ENCODE measurements around the gene CROCC2. TPM values are rescaled to one million over a fixed set of nuclear protein-coding genes. Genes with fewer than 3 reads are reported as not detected.

The CROCC2 gene
- total and polyA plus RNA-seq, 2 of the 13 experiments (the other 11 are each of a cell fraction or from before 2014, with no cell fraction given) = not detected

DNA sequence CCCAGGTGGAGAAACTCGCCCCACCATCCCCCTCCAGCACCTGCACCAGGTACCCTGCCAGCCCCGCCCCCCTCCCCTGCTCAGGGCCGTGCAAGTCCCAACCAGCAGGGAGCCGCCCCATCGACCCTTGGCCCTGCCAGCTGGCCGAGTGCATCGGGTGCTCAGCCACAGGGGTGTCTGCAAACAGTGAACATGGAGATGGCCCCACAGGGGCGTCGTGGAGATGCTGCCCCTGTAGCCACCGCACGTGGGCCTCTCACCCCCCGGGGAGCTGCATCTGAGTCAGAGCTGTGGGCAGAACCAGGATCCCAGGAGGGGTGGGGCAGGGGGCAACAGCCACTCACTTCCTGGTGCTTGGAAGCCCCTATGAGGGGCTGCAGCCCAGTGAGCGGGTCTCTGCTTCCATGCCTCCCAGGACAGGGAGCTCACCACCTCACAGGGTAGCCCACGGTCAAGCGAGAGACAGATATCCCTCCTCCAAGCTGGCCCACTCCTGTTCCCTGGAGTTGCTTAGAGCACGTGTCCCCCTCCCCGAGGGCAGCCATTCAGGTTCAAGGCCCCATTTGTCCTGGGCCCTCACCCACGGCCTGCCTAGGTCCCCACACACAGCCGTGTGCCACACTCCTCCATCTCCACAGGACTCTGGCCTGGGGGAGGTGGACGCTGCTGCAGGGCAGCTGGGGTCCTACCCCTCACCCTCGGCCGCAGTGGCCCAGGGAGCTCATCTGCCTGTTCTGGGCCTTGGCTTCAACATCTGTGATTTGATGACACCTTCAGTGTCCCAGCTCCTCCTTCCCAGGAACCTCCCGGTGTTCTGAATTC is 9.1 kb upstream of the CROCC2 start (continued):
- TF ChIP-seq ZC3H13 (CRISPR knock-in tag; IDR thresholded peaks at IDR 0.05) (peak; percentile 77; the same call in 1 of the 2 replicates), FIP1L1 (IDR thresholded peaks at IDR 0.05; ENCODE audit: borderline replicate concordance, insufficient read depth, low read depth, low read length) (no peak), SUZ12 (IDR thresholded peaks at IDR 0.05; ENCODE audit: low read depth, low read length) (no peak), ZNF20 (CRISPR knock-in tag; IDR thresholded peaks at IDR 0.05) (no peak), ZNF274 (CRISPR knock-in tag; IDR thresholded peaks at IDR 0.05) (peak; percentile 39; the same call in 1 of the 2 replicates), ZSCAN30 (CRISPR knock-in tag; IDR thresholded peaks at IDR 0.05) (no peak), TCF7 (IDR thresholded peaks at IDR 0.05; ENCODE audit: low read depth) (no peak), RBFOX2 (IDR thresholded peaks at IDR 0.05; ENCODE audit: low read depth, low read length) (peak; percentile 51; the same call in 1 of the 2 replicates), ELF3 (CRISPR knock-in tag; IDR thresholded peaks at IDR 0.05) (no peak), ZKSCAN5 (CRISPR knock-in tag; IDR thresholded peaks at IDR 0.05) (peak; percentile 70), ZFX (CRISPR knock-in tag; IDR thresholded peaks at IDR 0.05; ENCODE audit: low read depth) (peak; percentile 59; the same call in 1 of the 2 replicates), ZNF234 (CRISPR knock-in tag; conservative IDR thresholded peaks at IDR 0.05) (no peak), ZNF879 (CRISPR knock-in tag; IDR thresholded peaks at IDR 0.05) (no peak), DNMT3B (CRISPR knock-in tag; conservative IDR thresholded peaks at IDR 0.05) (no peak), ZNF468 (CRISPR knock-in tag; IDR thresholded peaks at IDR 0.05) (no peak), RORA (CRISPR knock-in tag; IDR thresholded peaks at IDR 0.05) (no peak), KDM5A (IDR thresholded peaks at IDR 0.05; ENCODE audit: borderline replicate concordance, low read length) (no peak), ZNF577 (CRISPR knock-in tag; IDR thresholded peaks at IDR 0.05; ENCODE audit: borderline replicate concordance, low read depth) (no peak), PLRG1 (conservative IDR thresholded peaks at IDR 0.05) (no peak), KLF15 (CRISPR knock-in tag; IDR thresholded peaks at IDR 0.05; ENCODE audit: borderline replicate concordance) (no peak), ZSCAN9 (CRISPR knock-in tag; IDR thresholded peaks at IDR 0.05; ENCODE audit: borderline replicate concordance) (no peak), NFE2 (CRISPR knock-in tag; IDR thresholded peaks at IDR 0.05) (no peak), TRIM24 (CRISPR knock-in tag; IDR thresholded peaks at IDR 0.05) (no peak), ZNF83 (CRISPR knock-in tag; IDR thresholded peaks at IDR 0.05; ENCODE audit: borderline replicate concordance) (no peak), MAFG (CRISPR knock-in tag; IDR thresholded peaks at IDR 0.05) (no peak)
- TF ChIP-seq, protein P1, sequence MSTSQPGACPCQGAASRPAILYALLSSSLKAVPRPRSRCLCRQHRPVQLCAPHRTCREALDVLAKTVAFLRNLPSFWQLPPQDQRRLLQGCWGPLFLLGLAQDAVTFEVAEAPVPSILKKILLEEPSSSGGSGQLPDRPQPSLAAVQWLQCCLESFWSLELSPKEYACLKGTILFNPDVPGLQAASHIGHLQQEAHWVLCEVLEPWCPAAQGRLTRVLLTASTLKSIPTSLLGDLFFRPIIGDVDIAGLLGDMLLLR (CRISPR knock-in tag; IDR thresholded peaks at IDR 0.05) = no peak; the same call in 1 of the 2 replicates
- TF ChIP-seq, protein P2, sequence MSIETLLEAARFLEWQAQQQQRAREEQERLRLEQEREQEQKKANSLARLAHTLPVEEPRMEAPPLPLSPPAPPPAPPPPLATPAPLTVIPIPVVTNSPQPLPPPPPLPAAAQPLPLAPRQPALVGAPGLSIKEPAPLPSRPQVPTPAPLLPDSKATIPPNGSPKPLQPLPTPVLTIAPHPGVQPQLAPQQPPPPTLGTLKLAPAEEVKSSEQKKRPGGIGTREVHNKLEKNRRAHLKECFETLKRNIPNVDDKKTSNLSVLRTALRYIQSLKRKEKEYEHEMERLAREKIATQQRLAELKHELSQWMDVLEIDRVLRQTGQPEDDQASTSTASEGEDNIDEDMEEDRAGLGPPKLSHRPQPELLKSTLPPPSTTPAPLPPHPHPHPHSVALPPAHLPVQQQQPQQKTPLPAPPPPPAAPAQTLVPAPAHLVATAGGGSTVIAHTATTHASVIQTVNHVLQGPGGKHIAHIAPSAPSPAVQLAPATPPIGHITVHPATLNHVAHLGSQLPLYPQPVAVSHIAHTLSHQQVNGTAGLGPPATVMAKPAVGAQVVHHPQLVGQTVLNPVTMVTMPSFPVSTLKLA (IDR thresholded peaks at IDR 0.05) = no peak
- TF ChIP-seq, protein P3, sequence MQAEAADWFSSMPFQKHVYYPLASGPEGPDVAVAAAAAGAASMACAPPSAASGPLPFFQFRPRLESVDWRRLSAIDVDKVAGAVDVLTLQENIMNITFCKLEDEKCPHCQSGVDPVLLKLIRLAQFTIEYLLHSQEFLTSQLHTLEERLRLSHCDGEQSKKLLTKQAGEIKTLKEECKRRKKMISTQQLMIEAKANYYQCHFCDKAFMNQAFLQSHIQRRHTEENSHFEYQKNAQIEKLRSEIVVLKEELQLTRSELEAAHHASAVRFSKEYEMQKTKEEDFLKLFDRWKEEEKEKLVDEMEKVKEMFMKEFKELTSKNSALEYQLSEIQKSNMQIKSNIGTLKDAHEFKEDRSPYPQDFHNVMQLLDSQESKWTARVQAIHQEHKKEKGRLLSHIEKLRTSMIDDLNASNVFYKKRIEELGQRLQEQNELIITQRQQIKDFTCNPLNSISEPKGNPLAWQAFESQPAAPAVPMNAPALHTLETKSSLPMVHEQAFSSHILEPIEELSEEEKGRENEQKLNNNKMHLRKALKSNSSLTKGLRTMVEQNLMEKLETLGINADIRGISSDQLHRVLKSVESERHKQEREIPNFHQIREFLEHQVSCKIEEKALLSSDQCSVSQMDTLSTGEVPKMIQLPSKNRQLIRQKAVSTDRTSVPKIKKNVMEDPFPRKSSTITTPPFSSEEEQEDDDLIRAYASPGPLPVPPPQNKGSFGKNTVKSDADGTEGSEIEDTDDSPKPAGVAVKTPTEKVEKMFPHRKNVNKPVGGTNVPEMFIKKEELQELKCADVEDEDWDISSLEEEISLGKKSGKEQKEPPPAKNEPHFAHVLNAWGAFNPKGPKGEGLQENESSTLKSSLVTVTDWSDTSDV (CRISPR knock-in tag; IDR thresholded peaks at IDR 0.05) = no peak

Measured in HepG2 (cell line).